Nucleus accumbens (tissue), 56 donors: ENCODE results near the gene PGAP6.
"Not testable (repeated sequence)": the region's sequence is repeated elsewhere in the genome, so short reads cannot be mapped to it uniquely, and the experiment has no call there.

Experiments
- DNase-seq, 56 donors: peaks; one replicate each; lab custom pipeline; 2025; lab: John Stamatoyannopoulos, UW

Gene PGAP6

GRCh38 chr16:369275-369865, 12.4 kb downstream of the PGAP6 start:
- DNase-seq: no peak

- DNase-seq: no peak
Observed at GRCh38 chr16:368388-369158, 13.2 kb downstream of the PGAP6 start.

- no peak for DNase-seq
Observed at GRCh38 chr16:367333-367903, 14.4 kb downstream of the PGAP6 start.

GRCh38 chr16:366476-366875, 15.3 kb downstream of the PGAP6 start:
- DNase-seq: no peak

- DNase-seq: no peak
Observed at GRCh38 chr16:364595-365491, 16.9 kb downstream of the PGAP6 start.

GRCh38 chr16:363766-364490, 17.9 kb downstream of the PGAP6 start:
- no peak for DNase-seq

- DNase-seq: no peak
Observed at GRCh38 chr16:363110-363765, 18.5 kb downstream of the PGAP6 start.

GRCh38 chr16:362702-362999, 19.1 kb downstream of the PGAP6 start:
- DNase-seq: not testable (repeated sequence)

GRCh38 chr16:361872-362701, 19.7 kb downstream of the PGAP6 start:
- peak in 33 of 56 donors; percentile 7 to 70 (median 37) for DNase-seq

- no peak for DNase-seq
Observed at GRCh38 chr16:361341-361871, 20.4 kb downstream of the PGAP6 start.

- no peak for DNase-seq
Observed at GRCh38 chr16:360698-361336, 21.0 kb downstream of the PGAP6 start.

- no peak for DNase-seq
Observed at GRCh38 chr16:359871-360697, 21.7 kb downstream of the PGAP6 start.

GRCh38 chr16:359067-359763, 22.6 kb downstream of the PGAP6 start:
- no peak for DNase-seq

- DNase-seq: no peak
Observed at GRCh38 chr16:356741-357140, 25.0 kb downstream of the PGAP6 start.

- DNase-seq: no peak
Observed at GRCh38 chr16:354971-355461, 26.8 kb downstream of the PGAP6 start.

GRCh38 chr16:354291-354881, 27.4 kb downstream of the PGAP6 start:
- DNase-seq: no peak
